ENCODE data around the gene NEAT1.
A peak's percentile ranks its signal among the peaks of the same experiment; 100 is the strongest.

Gene NEAT1

DNA sequence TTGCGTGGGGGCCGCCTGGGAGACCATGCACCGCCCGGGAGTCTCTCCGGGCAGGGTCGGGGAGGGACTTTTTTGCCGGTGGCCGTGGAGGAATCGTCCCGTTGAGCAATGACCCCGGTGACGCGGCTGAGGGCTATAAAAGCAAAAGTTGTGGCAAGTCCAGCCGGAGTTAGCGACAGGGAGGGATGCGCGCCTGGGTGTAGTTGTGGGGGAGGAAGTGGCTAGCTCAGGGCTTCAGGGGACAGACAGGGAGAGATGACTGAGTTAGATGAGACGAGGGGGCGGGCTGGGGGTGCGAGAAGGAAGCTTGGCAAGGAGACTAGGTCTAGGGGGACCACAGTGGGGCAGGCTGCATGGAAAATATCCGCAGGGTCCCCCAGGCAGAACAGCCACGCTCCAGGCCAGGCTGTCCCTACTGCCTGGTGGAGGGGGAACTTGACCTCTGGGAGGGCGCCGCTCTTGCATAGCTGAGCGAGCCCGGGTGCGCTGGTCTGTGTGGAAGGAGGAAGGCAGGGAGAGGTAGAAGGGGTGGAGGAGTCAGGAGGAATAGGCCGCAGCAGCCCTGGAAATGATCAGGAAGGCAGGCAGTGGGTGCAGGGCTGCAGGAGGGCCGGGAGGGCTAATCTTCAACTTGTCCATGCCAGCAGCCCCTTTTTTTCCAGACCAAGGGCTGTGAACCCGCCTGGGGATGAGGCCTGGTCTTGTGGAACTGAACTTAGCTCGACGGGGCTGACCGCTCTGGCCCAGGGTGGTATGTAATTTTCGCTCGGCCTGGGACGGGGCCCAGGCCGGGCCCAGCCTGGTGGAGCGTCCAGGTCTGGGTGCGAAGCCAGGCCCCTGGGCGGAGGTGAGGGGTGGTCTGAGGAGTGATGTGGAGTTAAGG lies at the start of gene NEAT1:
Gene NEAT1 (plus strand): TSS at position 166 of the 883 bp plus-strand sequence.
- peak; percentile 38 for DNase-seq

DNA sequence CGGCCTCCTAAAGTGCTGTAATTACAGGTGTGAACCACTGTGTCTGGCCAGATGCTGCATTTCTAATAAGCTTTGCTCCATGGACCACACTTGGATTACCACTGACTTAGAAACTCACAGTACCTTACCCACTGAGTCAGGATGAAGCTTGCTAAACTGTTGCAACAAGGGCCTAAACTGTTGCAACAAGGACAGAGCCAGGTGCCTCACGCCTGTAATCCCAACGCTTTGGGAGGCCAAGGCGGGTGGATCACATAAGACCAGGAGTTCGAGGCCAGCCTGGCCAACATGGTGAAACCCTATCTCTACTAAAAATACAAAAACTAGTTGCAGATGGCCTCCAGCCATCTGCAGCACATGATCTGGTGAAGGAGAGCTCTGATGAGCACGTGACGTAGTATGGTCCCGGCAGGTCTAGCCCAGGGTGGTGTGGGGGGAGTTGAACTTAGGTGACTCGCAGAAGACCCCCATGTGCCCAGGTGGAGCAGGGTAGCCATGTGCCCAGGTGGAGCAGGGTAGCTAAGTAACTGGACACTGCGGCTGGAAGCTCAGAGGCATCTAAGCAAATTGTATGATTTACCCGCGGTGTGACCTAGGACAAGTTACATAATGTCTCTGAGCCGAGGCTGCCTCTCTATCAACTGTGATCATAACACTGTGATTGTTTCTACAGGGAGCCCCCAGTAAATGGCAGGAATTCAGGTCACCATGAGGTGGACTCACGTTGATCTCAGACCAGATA lies 48.6 kb upstream of the NEAT1 start:
- DNase-seq = no peak

DNA sequence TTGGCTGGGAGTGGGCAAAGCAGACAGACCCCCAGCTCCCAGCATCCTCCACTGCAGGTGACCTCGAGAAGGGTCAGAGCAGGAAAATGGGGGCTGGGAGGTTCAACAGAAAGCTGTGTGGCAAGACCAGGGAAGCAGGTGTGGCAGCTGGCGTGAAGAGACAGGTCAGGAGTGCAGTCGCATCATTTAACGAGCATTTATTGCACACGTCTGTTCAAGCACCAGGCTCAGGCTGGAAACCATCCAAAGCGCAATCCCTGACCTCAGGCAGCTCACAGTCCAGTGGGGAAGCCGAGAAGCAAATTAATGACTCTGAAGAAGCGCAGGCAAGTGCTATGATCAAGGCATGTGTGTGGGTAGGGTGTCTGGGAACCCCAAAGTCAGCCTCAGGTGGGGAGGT lies 47.6 kb upstream of the NEAT1 start:
- DNase-seq = no peak

DNA sequence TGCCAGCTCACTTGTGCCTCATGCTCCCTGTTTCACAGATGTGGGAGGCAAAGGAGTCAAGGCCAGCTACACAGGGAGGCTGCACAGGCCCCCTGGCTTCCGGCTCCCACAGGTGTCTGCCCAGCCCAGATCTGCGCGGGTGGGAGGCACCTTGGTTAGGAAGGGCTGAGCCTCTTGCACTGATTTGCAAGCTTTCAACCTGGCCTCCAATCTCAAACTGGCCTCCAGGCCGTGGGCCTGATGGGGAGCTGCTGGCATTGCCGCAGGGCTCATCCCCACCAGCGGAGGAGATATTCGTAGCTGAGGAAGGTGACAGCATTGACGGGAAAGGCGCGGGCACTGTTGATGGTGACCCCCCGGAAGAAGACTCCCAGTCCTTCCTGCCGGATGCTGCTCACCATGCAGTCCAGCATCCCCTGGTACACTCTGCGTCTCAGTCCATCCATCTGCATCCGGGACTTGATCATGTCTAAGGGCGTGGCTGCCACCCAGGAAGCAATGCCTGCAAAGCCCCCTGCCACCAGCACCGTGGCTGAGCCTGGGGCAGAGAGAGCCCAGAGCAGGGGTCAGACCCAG lies 46.4 kb upstream of the NEAT1 start:
- no peak for DNase-seq

DNA sequence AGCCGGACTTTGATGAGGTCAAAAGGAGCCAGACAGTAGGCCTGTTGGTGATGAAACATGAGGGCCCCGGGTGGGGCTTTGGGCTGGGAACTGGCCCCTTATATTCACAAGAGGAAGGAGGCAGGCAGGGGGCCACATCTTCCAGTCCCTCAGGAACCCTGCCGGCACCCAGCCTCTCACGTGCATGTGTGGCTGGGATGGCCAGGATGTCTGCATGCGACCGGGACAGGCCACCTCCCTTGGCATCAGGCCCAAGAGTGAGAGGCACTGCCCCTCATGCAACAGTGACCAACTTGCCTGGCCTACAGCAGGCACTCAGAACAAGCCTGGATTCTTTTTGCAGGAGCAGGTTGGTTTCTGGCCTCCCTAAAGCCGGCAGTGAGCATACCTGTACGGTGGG lies 45.6 kb upstream of the NEAT1 start:
- no peak for DNase-seq

DNA sequence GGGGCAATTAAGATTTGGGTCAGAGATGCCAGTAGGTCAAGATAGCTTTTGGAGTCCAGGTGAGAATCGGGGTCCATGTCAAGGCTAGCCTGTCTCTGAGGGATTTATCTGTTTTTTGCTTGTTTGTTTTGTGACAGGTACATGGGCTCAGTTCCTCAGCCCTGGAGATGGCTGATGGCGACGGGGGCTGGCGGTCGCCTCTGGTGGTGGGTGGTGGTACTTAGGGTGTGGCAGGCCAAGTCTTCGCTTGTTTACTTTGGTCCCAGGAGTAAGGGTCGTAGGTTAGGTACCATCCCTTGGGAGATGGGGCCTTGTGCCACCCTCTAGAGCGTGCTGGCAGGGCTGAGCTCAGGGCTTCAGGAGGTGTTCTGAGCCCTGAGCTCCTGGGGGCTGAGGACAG lies 44.8 kb upstream of the NEAT1 start:
- no peak for DNase-seq

DNA sequence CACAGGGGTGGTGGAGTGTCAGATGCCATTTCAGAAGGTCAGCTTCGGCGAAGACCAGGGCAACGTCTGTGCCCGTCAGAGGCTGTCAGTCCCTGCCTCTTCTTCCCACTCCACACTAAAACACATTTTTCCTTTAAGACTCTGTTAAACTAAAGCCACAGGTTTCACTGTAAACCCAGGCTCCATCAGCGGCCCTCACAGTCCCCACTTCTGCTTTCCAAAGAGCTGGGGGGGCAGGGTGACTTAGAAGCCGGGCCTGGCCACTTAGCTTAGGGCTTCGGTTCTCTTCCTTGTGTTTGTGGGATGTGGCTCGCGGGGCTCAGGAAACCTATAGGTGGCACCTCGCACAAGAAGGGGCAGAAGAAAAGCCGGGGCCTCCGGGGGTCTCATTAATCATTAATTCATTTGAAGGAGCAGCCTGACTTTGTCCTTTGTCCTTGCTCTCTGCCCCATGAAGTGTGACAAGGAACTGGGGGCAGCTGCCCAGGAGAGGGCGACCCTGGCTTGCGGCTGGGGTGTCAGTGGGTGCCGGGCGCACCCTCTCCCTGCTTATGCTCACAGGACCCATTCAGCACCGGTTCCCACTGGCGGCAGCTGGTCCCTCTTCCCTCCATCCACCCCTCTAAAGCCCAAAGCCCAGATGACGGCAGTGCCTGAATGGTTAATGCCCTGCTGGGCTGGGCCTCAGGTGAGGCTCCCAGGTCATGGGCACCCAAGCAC lies 44.2 kb upstream of the NEAT1 start:
- DNase-seq = no peak

DNA sequence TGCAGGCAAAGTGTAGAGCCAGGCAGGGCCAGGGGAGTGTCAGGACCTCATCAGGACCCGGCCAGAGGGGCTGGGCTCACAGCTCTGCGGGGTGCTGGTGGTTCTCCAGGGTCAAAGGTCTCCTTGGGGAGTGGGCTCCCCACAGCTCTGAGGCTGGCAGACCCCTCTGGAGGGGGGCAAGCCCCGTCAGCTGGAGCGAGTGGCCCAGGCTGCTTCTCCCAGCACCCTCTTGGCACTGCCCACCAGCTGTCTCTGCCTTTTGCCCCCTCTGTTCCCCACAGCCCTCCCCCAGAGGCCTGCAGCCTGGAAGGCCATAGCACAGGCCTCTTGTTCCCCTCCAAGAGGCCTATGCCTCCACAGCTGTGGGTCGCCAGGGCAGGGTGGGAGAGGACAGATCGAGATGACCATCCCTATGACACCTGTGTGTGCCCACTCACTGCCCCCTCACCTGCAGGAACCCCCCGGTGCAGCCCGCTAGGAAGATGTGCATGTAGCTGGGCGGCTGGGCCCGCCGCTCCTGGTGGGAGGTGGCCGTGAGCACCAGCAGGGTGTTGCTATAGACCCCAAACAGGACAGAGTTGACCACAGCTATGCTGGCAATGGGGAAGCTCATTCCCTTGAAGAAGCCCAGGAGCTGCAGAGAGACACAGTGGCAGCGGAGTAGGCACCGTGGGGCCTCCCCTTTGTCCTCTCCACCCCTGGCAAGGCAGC lies 43.5 kb upstream of the NEAT1 start:
- DNase-seq = no peak

DNA sequence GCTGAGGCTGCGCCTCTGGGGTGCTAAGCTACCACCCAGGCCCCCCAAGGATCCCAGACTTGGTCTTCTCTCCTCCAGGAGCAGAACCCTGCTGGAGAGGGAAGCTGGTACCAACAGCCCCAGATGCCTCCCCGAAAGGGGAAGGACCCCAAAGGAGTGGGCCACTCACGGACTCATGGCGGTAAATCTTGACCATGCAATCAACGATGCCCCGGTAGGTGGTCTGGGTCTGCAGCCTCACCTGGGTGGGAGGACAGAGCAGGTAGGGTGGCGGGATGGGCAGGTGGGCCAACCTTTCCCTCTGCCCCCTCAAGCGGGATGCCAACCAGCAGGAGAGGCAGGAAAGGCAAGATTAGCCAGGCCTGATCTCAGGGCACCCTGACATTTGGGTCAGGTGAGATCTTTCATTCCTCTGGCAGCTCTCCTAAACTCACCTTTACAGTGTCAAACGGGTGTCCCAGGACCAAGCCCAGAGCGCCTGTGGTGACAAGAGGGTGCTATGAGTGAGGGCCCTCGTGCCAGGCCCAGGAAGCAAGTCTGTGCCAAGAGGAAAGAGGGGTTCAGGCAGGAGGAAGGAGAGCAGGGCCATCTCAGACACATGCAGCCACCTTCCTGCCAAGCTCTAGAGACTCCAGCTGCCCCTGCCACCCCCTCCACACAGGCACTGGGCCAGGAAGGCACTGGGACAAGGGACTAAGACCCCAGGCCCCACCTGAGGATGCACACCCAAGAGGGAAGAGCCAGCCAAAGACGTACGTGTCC lies 42.7 kb upstream of the NEAT1 start:
- DNase-seq = no peak

DNA sequence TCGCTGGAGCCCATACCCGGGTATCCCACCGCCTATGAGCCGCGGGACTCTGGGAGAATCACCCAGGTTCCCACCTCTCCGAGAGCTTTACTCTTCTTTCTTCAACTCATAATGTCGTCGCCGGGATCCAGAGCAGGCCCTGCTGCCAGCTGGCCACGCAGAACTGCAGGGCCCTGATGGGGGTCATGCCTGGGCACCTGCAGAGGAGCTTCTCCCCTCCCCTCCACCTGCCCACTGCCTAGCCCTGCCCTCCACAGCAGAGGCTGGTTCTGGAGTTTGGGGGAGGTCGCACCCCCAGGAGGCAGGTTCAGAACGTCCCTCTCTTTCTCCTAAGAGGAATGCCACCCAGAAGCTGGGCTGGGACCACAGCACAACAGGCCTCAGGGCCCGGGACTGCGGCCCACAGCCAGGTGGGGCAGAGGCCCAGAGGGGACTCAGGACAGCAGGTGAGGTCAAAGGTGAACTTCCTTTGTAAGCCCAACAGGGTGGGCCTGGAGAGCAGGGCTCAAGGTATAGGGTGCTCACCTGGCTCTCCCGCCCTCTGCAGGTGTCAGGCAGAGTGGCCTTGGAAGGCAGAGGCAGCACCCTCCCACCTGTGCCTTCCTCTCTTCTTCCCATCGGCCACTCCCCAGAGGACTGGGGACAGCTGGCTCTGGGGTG lies 42.0 kb upstream of the NEAT1 start:
- no peak for DNase-seq

DNA sequence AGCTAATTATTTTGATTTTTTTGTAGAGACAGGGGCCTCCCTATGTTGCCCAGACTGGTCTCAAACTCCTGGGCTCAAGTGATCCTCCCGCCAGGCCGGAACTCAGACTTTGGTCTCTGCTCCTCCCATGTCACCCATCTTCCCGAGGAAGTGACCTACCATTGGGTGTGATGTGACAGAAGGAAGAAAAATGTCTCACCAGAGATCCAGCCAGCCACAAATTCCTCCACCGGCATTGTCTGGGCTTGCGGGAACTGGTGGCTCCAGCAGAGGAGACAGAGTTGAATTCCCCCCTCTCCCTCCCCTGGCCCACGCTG lies 40.9 kb upstream of the NEAT1 start:
- no peak for DNase-seq

DNA sequence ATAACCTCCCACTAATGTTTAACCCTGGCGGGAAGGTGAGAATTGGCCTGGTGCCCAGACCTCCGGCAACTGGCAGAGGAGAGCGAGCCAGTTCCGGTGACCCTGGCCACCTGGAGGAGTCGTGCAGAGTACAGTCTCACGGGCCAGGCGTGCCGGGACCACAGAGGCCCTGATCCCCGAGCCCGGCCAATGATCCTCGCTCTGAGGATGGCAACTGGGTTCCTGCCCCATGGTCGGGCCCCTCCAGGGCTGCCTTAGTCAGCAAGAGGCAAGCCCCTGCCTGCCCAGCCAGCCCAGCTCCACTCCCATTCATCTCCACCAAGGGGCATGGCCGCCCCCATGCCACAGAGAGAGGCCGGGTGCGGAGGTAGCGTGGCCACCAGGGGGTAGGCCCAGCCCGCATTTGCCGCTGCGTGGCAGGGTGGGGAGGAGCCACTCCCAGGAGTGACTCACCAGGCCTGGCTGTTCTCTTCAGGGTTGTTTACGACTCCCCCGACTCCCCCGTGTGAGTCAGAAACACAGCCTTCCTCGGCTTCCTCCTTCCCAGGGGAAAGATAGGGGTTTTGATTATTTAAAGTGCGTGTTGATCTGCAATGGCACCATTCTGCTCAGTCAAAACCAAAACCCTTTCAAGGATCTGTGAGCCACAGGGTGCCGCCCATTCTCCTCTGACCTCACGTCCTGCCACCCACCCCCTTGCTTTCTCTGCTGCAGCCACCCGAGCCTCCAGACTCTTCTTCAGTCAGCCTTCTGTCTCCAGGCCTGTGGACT lies 40.4 kb upstream of the NEAT1 start, which contains the start of gene SLC25A45:
Gene SLC25A45 (minus strand): TSS at position 614 of the 771 bp plus-strand sequence. CDS start 695 bp downstream, outside the sequence.
- DNase-seq = peak; percentile 94

DNA sequence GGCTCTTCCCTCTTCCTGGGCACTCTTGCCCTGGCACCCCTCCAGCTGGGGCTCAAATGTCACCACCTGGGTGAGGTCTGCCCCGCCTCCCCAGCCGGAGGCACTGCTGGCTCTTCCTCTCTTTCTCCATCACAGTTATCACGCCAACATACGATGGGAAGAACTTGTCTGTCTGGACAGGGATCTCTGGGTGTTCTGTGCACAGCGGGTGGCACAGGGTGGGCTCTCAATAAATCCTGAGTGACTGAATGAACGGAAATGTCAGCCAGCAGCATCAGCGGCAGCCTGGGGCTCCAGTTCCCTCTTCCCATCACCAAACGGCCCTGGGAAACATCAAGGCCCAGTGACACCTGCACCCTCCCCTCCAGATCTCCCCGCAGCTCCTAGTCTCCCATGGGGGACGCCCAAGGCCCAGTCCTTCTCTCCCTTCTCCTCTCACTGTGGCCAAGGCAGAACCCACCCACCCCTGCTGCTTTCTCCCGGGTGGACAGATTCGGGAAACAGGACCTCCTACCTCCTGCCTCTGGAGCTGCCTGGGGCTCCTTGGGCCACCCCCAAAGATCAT lies 39.7 kb upstream of the NEAT1 start:
- DNase-seq = no peak

DNA sequence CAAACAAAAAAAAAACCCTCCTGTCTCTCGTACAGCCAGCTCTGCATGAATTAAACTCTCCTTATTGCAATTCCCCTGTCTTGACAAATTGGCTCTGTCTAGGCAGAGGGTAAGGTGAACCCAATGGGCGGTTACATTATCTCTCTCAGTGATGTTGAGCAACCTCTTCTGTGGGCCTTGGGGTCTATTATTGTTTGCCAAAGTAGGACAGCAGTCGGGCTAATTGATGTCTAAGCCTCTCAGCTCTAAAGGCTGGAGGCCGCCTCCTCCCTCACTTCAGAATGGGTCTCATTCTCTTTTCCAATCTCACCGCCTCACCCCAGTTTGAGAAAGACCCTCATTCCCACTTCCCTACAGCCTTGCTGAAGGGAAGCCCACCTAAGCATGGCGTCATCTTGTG lies 38.8 kb upstream of the NEAT1 start:
- no peak for DNase-seq

DNA sequence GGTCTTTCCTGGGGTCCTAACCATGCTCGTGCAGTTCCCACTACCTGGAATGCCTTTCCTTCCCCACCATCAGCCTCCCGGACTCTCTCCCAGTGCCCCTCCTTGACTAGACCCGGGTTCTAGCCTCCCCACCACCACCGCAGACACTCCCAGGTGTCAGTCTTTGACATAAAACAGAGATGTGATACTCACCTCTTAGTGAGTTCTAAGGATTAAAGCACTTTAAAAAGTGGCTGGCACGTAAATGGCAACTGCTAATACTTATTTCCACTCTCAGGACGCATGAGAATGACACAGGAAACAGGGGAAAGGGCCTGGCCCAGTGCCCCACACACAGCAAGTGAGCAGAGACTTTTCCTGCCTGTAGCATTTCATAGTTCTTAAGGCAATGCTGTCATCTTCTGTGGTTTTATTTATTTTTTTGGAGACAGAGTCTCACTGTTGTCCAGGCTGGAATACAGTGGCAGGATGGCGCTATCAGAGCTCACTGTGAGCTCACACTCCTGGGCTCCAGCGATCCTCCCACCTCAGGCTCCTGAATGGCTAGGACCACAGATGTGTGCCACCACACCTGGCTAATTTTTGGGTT lies 38.2 kb upstream of the NEAT1 start:
- DNase-seq = no peak

DNA sequence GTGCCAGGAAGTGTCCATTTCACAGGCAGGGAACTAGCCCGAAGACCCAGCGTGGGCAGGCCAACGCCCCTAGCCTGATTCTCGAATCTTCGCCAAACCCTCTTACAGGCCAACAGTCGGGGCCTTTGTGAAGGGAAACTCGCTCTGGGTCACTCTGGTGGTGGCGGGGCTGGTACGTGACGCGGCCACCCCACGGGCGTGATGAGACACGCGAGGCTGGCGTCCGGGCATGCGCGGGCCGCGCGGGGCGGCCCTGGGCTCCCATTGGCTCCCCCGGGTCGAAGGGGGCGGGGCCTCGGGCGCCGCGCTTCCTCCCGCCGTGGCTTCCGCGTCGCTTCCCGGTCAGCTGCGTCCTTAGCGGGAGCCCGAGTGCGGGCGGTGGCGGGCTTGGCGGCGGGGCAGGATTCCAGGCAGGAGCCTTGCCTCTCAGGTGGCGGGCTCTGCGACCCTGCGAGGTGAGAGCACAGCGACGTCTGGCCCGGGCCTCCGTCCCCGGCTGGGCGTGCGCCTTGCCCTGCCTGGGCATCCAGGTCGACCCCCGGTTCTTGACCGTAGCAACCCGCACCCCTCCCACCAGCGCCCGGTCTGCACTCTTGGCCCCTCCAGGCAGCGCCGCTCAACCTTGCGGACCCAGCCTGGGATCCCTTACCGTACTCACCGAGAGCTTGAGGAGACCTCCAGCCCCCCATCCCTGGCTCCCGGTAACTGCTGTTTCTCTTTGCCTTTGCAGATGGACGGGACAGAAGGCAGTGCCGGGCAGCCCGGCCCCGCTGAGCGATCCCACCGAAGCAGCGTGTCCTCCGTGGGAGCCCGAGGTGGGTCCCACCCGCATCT lies 36.1 kb upstream of the NEAT1 start, which contains the start of gene FRMD8:
Gene FRMD8 (plus strand): TSS at position 331 of the 834 bp plus-strand sequence. CDS start 400 bp downstream, at position 731.
- peak; percentile 57 for DNase-seq

DNA sequence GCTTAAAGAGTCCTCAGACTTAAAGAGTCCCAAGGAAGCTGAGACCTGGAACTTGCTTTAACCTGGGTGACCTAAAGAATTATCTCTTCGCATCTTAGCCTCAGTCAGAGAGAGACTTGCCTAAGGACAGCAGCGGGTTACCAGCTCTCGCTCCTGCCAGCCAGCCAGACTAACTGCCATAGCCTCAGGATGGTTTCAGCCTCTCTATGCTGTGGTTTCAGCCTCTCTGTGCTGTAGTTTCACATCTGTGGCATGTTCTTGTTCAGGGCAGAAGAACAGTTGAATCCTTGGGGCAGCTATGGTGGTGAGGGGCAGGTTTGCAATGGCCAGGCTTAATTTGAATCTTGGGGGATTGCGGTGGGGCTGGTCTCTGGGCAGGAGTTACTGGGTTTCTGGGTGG lies 33.9 kb upstream of the NEAT1 start:
- no peak for DNase-seq

DNA sequence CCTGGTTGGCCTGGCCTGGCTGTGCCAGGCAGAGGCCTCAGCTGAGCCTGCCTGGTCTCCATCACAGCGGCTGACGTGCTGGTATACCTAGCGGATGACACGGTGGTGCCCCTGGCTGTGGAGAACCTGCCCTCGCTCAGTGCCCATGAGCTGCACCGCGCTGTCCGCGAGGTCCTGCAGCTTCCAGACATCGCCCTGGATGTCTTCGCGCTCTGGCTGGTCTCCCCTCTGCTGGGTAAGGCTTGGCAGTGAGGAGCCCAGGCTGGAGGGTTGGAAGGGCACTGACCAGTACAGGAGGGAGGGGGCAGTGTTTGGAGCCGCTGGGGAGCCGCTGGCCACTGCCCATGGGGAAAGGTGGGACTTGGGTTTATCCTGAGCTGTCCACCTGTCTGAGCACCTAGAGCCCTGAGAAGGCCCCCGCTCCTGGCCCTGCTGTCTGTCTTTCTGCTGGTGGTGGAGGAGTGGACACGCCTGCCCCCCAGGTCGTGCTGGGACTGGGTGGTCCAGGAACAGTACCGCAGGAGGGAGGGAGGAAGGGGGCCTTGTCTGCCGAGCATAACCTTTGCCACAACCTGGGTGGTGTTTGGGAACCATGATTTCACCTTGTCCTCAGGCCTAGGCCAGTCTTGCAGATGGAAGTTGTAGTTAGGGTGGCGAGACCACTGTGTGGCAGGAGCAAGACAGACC lies 33.2 kb upstream of the NEAT1 start:
- no peak for DNase-seq
